ENCODE measurements around the gene STUM. TPM values are rescaled to one million over a fixed set of nuclear protein-coding genes. Genes with fewer than 3 reads are reported as not detected.
"Not testable (repeated sequence)": the region's sequence is repeated elsewhere in the genome, so short reads cannot be mapped to it uniquely, and the experiment has no call there.

The STUM gene
- total RNA-seq, 1 experiment from 2014 or later, result not detected

GRCh38 chr1:226631229-226632000 lies 82.9 kb downstream of the STUM start:
- Histone ChIP-seq H3K27me3 (no peaks in the 10 kb centered on the region), H3K9me3 (no peaks in the 10 kb centered on the region), H3K36me3 (peaks cover 8% of the 10 kb centered on the region), H3K4me3 (no peak overlapping the region)
- no peak for DNase-seq

- no peaks in the 10 kb centered on the region for H3K27me3 ChIP-seq
- peaks cover 8% of the 10 kb centered on the region for H3K36me3 ChIP-seq
- no peaks in the 10 kb centered on the region for H3K9me3 ChIP-seq
- H3K4me3 ChIP-seq, result no peak overlapping the region
- DNase-seq, result no peak
These were observed 83.8 kb downstream of the STUM start for GRCh38 chr1:226632169-226632879.

- DNase-seq, result no peak
- Histone ChIP-seq H3K36me3 (peaks cover 8% of the 10 kb centered on the region), H3K27me3 (no peaks in the 10 kb centered on the region), H3K9me3 (no peaks in the 10 kb centered on the region), H3K4me3 (no peak overlapping the region)
These were observed 84.4 kb downstream of the STUM start for GRCh38 chr1:226632922-226633351.

- DNase-seq, result no peak
- Histone ChIP-seq H3K9me3 (no peaks in the 10 kb centered on the region), H3K4me3 (no peak overlapping the region), H3K36me3 (peaks cover 8% of the 10 kb centered on the region), H3K27me3 (no peaks in the 10 kb centered on the region)
These were observed 85.1 kb downstream of the STUM start for GRCh38 chr1:226633541-226634165.

- Histone ChIP-seq H3K27me3 (no peaks in the 10 kb centered on the region), H3K4me3 (no peak overlapping the region), H3K36me3 (peaks cover 8% of the 10 kb centered on the region), H3K9me3 (no peaks in the 10 kb centered on the region)
- peak; percentile 66 for DNase-seq
These were observed 85.6 kb downstream of the STUM start for GRCh38 chr1:226634166-226634588.

GRCh38 chr1:226634611-226635246 lies 86.2 kb downstream of the STUM start:
- H3K27me3 ChIP-seq, result no peaks in the 10 kb centered on the region
- no peak overlapping the region for H3K4me3 ChIP-seq
- peaks cover 8% of the 10 kb centered on the region for H3K36me3 ChIP-seq
- no peaks in the 10 kb centered on the region for H3K9me3 ChIP-seq
- DNase-seq, result no peak

GRCh38 chr1:226635456-226635941 lies 86.9 kb downstream of the STUM start:
- DNase-seq, result no peak
- H3K9me3 ChIP-seq, result no peaks in the 10 kb centered on the region
- H3K4me3 ChIP-seq, result no peak overlapping the region
- no peaks in the 10 kb centered on the region for H3K27me3 ChIP-seq
- peaks cover 8% of the 10 kb centered on the region for H3K36me3 ChIP-seq

GRCh38 chr1:226636847-226637096 lies 88.2 kb downstream of the STUM start:
- Histone ChIP-seq H3K36me3 (peaks cover 8% of the 10 kb centered on the region), H3K27me3 (no peaks in the 10 kb centered on the region), H3K9me3 (no peaks in the 10 kb centered on the region), H3K4me3 (no peak overlapping the region)
- DNase-seq, result no peak

GRCh38 chr1:226637147-226637935 lies 88.8 kb downstream of the STUM start:
- Histone ChIP-seq H3K27me3 (no peaks in the 10 kb centered on the region), H3K36me3 (peaks cover 8% of the 10 kb centered on the region), H3K9me3 (no peaks in the 10 kb centered on the region), H3K4me3 (no peak overlapping the region)
- DNase-seq, result no peak

- peaks cover 8% of the 10 kb centered on the region for H3K36me3 ChIP-seq
- H3K4me3 ChIP-seq, result no peak overlapping the region
- DNase-seq, result no peak
These were observed 89.5 kb downstream of the STUM start for GRCh38 chr1:226638001-226638601.

GRCh38 chr1:226638608-226639007 lies 90.0 kb downstream of the STUM start:
- no peak for DNase-seq
- H3K4me3 ChIP-seq, result no peak overlapping the region
- H3K9me3 ChIP-seq, result no peaks in the 10 kb centered on the region
- no peaks in the 10 kb centered on the region for H3K27me3 ChIP-seq
- peaks cover 7% of the 10 kb centered on the region for H3K36me3 ChIP-seq

More at GRCh38 chr1:226638001-226638601, 89.5 kb downstream of the STUM start:
- no peaks in the 10 kb centered on the region for H3K27me3 ChIP-seq
- no peaks in the 10 kb centered on the region for H3K9me3 ChIP-seq

GRCh38 chr1:226639206-226639605 lies 90.6 kb downstream of the STUM start:
- not testable (repeated sequence) for DNase-seq, H3K27me3 ChIP-seq, H3K9me3 ChIP-seq, H3K36me3 ChIP-seq, H3K4me3 ChIP-seq

GRCh38 chr1:226639631-226640061 lies 91.1 kb downstream of the STUM start:
- Histone ChIP-seq H3K9me3 (no peaks in the 10 kb centered on the region), H3K36me3 (no peaks in the 10 kb centered on the region; the same call in 1 of the 2 replicates), H3K27me3 (no peaks in the 10 kb centered on the region), H3K4me3 (no peak overlapping the region)
- DNase-seq, result no peak

GRCh38 chr1:226640321-226641136 lies 92.0 kb downstream of the STUM start:
- Histone ChIP-seq H3K27me3 (no peaks in the 10 kb centered on the region), H3K36me3 (peaks cover 4% of the 10 kb centered on the region), H3K4me3 (no peak overlapping the region), H3K9me3 (no peaks in the 10 kb centered on the region)
- DNase-seq, result no peak

- no peak overlapping the region for H3K4me3 ChIP-seq
- H3K27me3 ChIP-seq, result no peaks in the 10 kb centered on the region
- peaks cover 4% of the 10 kb centered on the region for H3K36me3 ChIP-seq
- H3K9me3 ChIP-seq, result no peaks in the 10 kb centered on the region
- no peak for DNase-seq
These were observed 93.2 kb downstream of the STUM start for GRCh38 chr1:226641671-226642231.
